MM.1S (cell line): ENCODE results near the gene OASL.

ENCODE experiments used
- DNase-seq: peaks from one replicate; pipeline ENCODE4 v3.0.0-alpha.2; 2015
- H2AFZ ChIP-seq: fragments of 300-600 bp; sonication (generic); 2 replicates; pipeline ENCODE4 v1.6.0; 2016; ENCODE audit warnings: antibody characterized with exemption, low read length
- H3F3A ChIP-seq: fragments of 300-600 bp; sonication (generic); 2 replicates; pipeline ENCODE4 v1.6.1; 2016; ENCODE audit warnings: mild to moderate bottlenecking, antibody characterized with exemption, low read length, moderate library complexity, mixed read lengths; ENCODE audit not compliant: insufficient read depth
- H3K27ac ChIP-seq: fragments of 300-600 bp; sonication (generic); 2 replicates; pipeline ENCODE4 v1.5.1; 2016; ENCODE audit warnings: mild to moderate bottlenecking, low read length
- H3K27me3 ChIP-seq: fragments of 300-600 bp; sonication (generic); replicated peaks from 2 replicates; pipeline ENCODE4 v1.6.0; 2016; ENCODE audit warnings: low read length; ENCODE audit not compliant: insufficient read depth
- H3K36me3 ChIP-seq: fragments of 300-600 bp; sonication (generic); replicated peaks from 2 replicates; pipeline ENCODE4 v1.6.1; 2016; ENCODE audit warnings: mild to moderate bottlenecking, low read length, mixed read lengths; ENCODE audit not compliant: insufficient read depth
- H3K4me1 ChIP-seq: fragments of 300-600 bp; sonication (generic); 2 replicates; pipeline ENCODE4 v1.6.1; 2016; ENCODE audit warnings: low read length, mixed read lengths
- H3K4me2 ChIP-seq: fragments of 300-600 bp; sonication (generic); 2 replicates; pipeline ENCODE4 v1.6.0; 2016; ENCODE audit warnings: low read depth, low read length
- H3K4me3 ChIP-seq: fragments of 300-600 bp; sonication (generic); 2 replicates; pipeline ENCODE4 v1.5.1; 2016; ENCODE audit warnings: low read length, mixed read lengths
- H3K79me2 ChIP-seq: fragments of 300-600 bp; sonication (generic); 2 replicates; pipeline ENCODE4 v1.6.1; 2016; ENCODE audit warnings: mixed run types, low read length, mixed read lengths
- H3K9ac ChIP-seq: fragments of 300-600 bp; sonication (generic); 2 replicates; pipeline ENCODE4 v1.6.1; 2016; ENCODE audit warnings: low read length, mixed read lengths
- H3K9me2 ChIP-seq: fragments of 300-600 bp; sonication (generic); replicated peaks from 2 replicates; pipeline ENCODE4 v1.6.1; 2016; ENCODE audit warnings: mild to moderate bottlenecking, low read length, mixed read lengths; ENCODE audit not compliant: insufficient read depth
- H3K9me3 ChIP-seq: fragments of 300-600 bp; sonication (generic); replicated peaks from 2 replicates; pipeline ENCODE4 v1.6.1; 2016; ENCODE audit warnings: mild to moderate bottlenecking, low read length, mixed read lengths; ENCODE audit not compliant: insufficient read depth
- H4K20me1 ChIP-seq: fragments of 300-600 bp; sonication (generic); 2 replicates; pipeline ENCODE4 v1.6.1; 2016; ENCODE audit warnings: mild to moderate bottlenecking, low read length, moderate library complexity, mixed read lengths; ENCODE audit not compliant: insufficient read depth
- CTCF ChIP-seq: fragments of 300-600 bp; sonication (generic); IDR thresholded peaks from 2 replicates; pipeline ENCODE4 v1.5.1; 2016; ENCODE audit warnings: antibody characterized with exemption, low read length, mixed read lengths
- EZH2 ChIP-seq: fragments of 300-600 bp; sonication (generic); optimal IDR thresholded peaks from 2 replicates; pipeline ENCODE3; 2017; ENCODE audit warnings: low read depth, mild to moderate bottlenecking, antibody characterized with exemption, low read length, mixed read lengths
- EZH2phosphoT487 ChIP-seq: fragments of 300-600 bp; sonication (generic); IDR thresholded peaks from 2 replicates; pipeline ENCODE4 v1.6.1; 2018; ENCODE audit warnings: antibody characterized with exemption, low read length

The OASL gene

GRCh38 chr12:121013715-121014114, 25.3 kb downstream of the OASL start:
- no peaks in the 10 kb centered on the region for H3K36me3 ChIP-seq
- no peaks in the 10 kb centered on the region for H3F3A ChIP-seq
- no peaks in the 10 kb centered on the region for H3K9me3 ChIP-seq
- H3K4me3 ChIP-seq = no peak overlapping the region
- H3K4me2 ChIP-seq = no peak overlapping the region
- no peaks in the 10 kb centered on the region for H3K27me3 ChIP-seq
- no peak for DNase-seq
- H3K4me1 ChIP-seq = no peaks in the 10 kb centered on the region
- no peaks in the 10 kb centered on the region for H4K20me1 ChIP-seq
- peaks cover 11% of the 10 kb centered on the region for H3K79me2 ChIP-seq
- no peak overlapping the region for H2AFZ ChIP-seq
- TF ChIP-seq EZH2phosphoT487 (no peak), EZH2 (no peak), CTCF (no peak)
- H3K9ac ChIP-seq = no peak overlapping the region
- H3K9me2 ChIP-seq = no peaks in the 10 kb centered on the region
- no peak overlapping the region for H3K27ac ChIP-seq

GRCh38 chr12:121011820-121012219, 27.2 kb downstream of the OASL start:
- Histone ChIP-seq H3K4me3 (no peak overlapping the region), H3K9ac (no peak overlapping the region), H4K20me1 (no peaks in the 10 kb centered on the region), H3K4me2 (no peak overlapping the region), H3K36me3 (no peaks in the 10 kb centered on the region), H3F3A (no peaks in the 10 kb centered on the region), H3K27ac (no peak overlapping the region), H3K4me1 (no peaks in the 10 kb centered on the region), H3K9me3 (no peaks in the 10 kb centered on the region), H3K9me2 (no peaks in the 10 kb centered on the region), H3K27me3 (no peaks in the 10 kb centered on the region), H2AFZ (no peak overlapping the region), H3K79me2 (peaks cover 11% of the 10 kb centered on the region)
- DNase-seq = no peak
- no peak for TF ChIP-seq EZH2phosphoT487
- TF ChIP-seq EZH2 = no peak
- no peak for TF ChIP-seq CTCF

GRCh38 chr12:121010860-121011259, 28.2 kb downstream of the OASL start:
- H3K79me2 ChIP-seq = peaks cover 10% of the 10 kb centered on the region
- H3K27me3 ChIP-seq = no peaks in the 10 kb centered on the region
- H3K4me1 ChIP-seq = no peaks in the 10 kb centered on the region
- no peaks in the 10 kb centered on the region for H4K20me1 ChIP-seq
- no peaks in the 10 kb centered on the region for H3K9me3 ChIP-seq
- TF ChIP-seq EZH2phosphoT487 (no peak), EZH2 (no peak), CTCF (no peak)
- no peak overlapping the region for H3K4me2 ChIP-seq
- no peak overlapping the region for H2AFZ ChIP-seq
- DNase-seq = no peak
- no peak overlapping the region for H3K4me3 ChIP-seq
- H3K9me2 ChIP-seq = no peaks in the 10 kb centered on the region
- no peaks in the 10 kb centered on the region for H3K36me3 ChIP-seq
- no peaks in the 10 kb centered on the region for H3F3A ChIP-seq
- H3K27ac ChIP-seq = no peak overlapping the region
- H3K9ac ChIP-seq = no peak overlapping the region

GRCh38 chr12:121009741-121010140, 29.3 kb downstream of the OASL start:
- H3K27ac ChIP-seq = no peak overlapping the region

More at GRCh38 chr12:121009741-121010140, 29.3 kb downstream of the OASL start:
- TF ChIP-seq EZH2 = no peak
- no peaks in the 10 kb centered on the region for H3K4me1 ChIP-seq
- no peak overlapping the region for H3K4me2 ChIP-seq
- H3K27me3 ChIP-seq = no peaks in the 10 kb centered on the region
- H3K79me2 ChIP-seq = no peaks in the 10 kb centered on the region
- no peaks in the 10 kb centered on the region for H4K20me1 ChIP-seq
- H3K4me3 ChIP-seq = no peak overlapping the region
- no peak for DNase-seq
- H3K36me3 ChIP-seq = no peaks in the 10 kb centered on the region
- no peaks in the 10 kb centered on the region for H3F3A ChIP-seq
- no peaks in the 10 kb centered on the region for H3K9me2 ChIP-seq
- no peaks in the 10 kb centered on the region for H3K9me3 ChIP-seq
- no peak overlapping the region for H2AFZ ChIP-seq
- H3K9ac ChIP-seq = no peak overlapping the region
